IMR-90 (cell line): ENCODE measurements around the gene EML4. TPM values are rescaled to one million over a fixed set of nuclear protein-coding genes. Genes with fewer than 3 reads are reported as not detected.

Experiments
- ATAC-seq: fragments of 200-7000 bp; cut with Tn5 transposase; 2 replicates; pipeline ENCODE4 v1.9.1; 2020; ENCODE audit warnings: low read depth, mild to moderate bottlenecking, moderate library complexity
- BruUV-seq: library from RNA; stranded (reverse); fragments of 400-500 nt; replicated peaks from 2 replicates; lab custom pipeline; 2021; lab: Mats Ljungman, UMichigan
- CTCF ChIA-PET: fragments of 300-600 bp; formaldehyde crosslinking; extraction: SDS; loops from one replicate; lab custom pipeline; 2021; ENCODE audit warnings: antibody characterized with exemption; lab: Yijun Ruan, JAX
- POLR2A ChIA-PET: fragments of 300-600 bp; sonication (Branson Sonifier 250); formaldehyde crosslinking; loops from one replicate; lab custom pipeline; 2022; ENCODE audit warnings: antibody characterized with exemption; ENCODE audit not compliant: unreplicated experiment; lab: Charles Lee
- DNase-seq: peaks from one replicate; pipeline ENCODE4 v3.0.0; 2013
- H2AFZ ChIP-seq: replicated peaks from 2 replicates; pipeline ENCODE3; 2013; ENCODE audit warnings: low read length, mild to moderate bottlenecking; ENCODE audit not compliant: poor library complexity
- H2AK5ac ChIP-seq: 2 replicates; pipeline ENCODE4 v1.6.1; 2013; ENCODE audit warnings: low read depth, low read length, inconsistent platforms
- H2AK9ac ChIP-seq: replicated peaks from 2 replicates; pipeline ENCODE3; 2013; ENCODE audit warnings: mild to moderate bottlenecking, low read depth, low read length, moderate library complexity; ENCODE audit not compliant: poor library complexity
- H2BK120ac ChIP-seq: 2 replicates; pipeline ENCODE4 v1.6.1; 2013; ENCODE audit warnings: low read depth, low read length, inconsistent platforms
- H2BK15ac ChIP-seq: 3 replicates; pipeline ENCODE4 v1.6.1; 2013; ENCODE audit warnings: low read depth, low read length, inconsistent platforms
- H2BK20ac ChIP-seq: 2 replicates; pipeline ENCODE4 v1.6.1; 2013; ENCODE audit warnings: low read depth, mild to moderate bottlenecking, inconsistent platforms, low read length, moderate library complexity
- H2BK5ac ChIP-seq: 2 replicates; pipeline ENCODE4 v1.6.1; 2013; ENCODE audit warnings: mild to moderate bottlenecking, low read depth, low read length, inconsistent platforms; ENCODE audit not compliant: poor library complexity, severe bottlenecking
- H3K14ac ChIP-seq: replicated peaks from 2 replicates; pipeline ENCODE4 v1.6.1; 2013; ENCODE audit warnings: low read depth, low read length, inconsistent platforms
- H3K18ac ChIP-seq: 2 replicates; pipeline ENCODE4 v1.6.1; 2013; ENCODE audit warnings: low read depth, low read length, control low read depth
- H3K23ac ChIP-seq: 2 replicates; pipeline ENCODE4 v1.6.1; 2013; ENCODE audit warnings: low read depth, low read length, inconsistent platforms
- H3K27ac ChIP-seq: 2 replicates; pipeline ENCODE4 v1.5.1; 2013; ENCODE audit warnings: mild to moderate bottlenecking, control low read depth, low read length; ENCODE audit not compliant: insufficient read depth
- H3K27me3 ChIP-seq: 2 replicates; pipeline ENCODE4 v1.6.1; 2013; ENCODE audit warnings: low read length; ENCODE audit not compliant: control insufficient read depth, insufficient read depth
- H3K36me3 ChIP-seq: 2 replicates; pipeline ENCODE4 v1.6.1; 2013; ENCODE audit warnings: low read length, mixed read lengths; ENCODE audit not compliant: control insufficient read depth, insufficient read depth
- H3K4ac ChIP-seq: 2 replicates; pipeline ENCODE4 v1.6.1; 2013; ENCODE audit warnings: low read depth, low read length, inconsistent platforms
- H3K4me1 ChIP-seq: 2 replicates; pipeline ENCODE4 v1.6.1; 2013; ENCODE audit warnings: low read length, mixed read lengths; ENCODE audit not compliant: control insufficient read depth, insufficient read depth
- H3K4me2 ChIP-seq: 2 replicates; pipeline ENCODE4 v1.6.1; 2013; ENCODE audit warnings: low read depth, mild to moderate bottlenecking, control low read depth, low read length, moderate library complexity
- H3K4me3 ChIP-seq: 2 replicates; pipeline ENCODE4 v1.5.1; 2013; ENCODE audit warnings: low read depth, mild to moderate bottlenecking, control low read depth, low read length, moderate library complexity; ENCODE audit not compliant: insufficient read depth
- H3K56ac ChIP-seq: 2 replicates; pipeline ENCODE4 v1.6.1; 2013; ENCODE audit warnings: low read length, inconsistent platforms; ENCODE audit not compliant: insufficient read depth; ENCODE audit errors: extremely low read depth
- H3K79me1 ChIP-seq, 2 experiments: 2 replicates each; pipeline ENCODE4 v1.6.1; 2013; ENCODE audit warnings: low read length in 2 of 2, inconsistent platforms in 1 of 2, low read depth in 1 of 2
- H3K9ac ChIP-seq: 2 replicates; pipeline ENCODE4 v1.6.1; 2013; ENCODE audit warnings: low read depth, low read length, control low read depth
- H3K9me1 ChIP-seq: 2 replicates; pipeline ENCODE4 v1.6.1; 2013; ENCODE audit warnings: low read length, inconsistent platforms; ENCODE audit not compliant: insufficient read depth
- H3K9me3 ChIP-seq: 2 replicates; pipeline ENCODE4 v1.6.1; 2013; ENCODE audit warnings: low read length; ENCODE audit not compliant: control insufficient read depth, insufficient read depth
- H4K20me1 ChIP-seq: 2 replicates; pipeline ENCODE4 v1.6.1; 2013; ENCODE audit warnings: low read length, inconsistent platforms; ENCODE audit not compliant: insufficient read depth
- H4K5ac ChIP-seq: 2 replicates; pipeline ENCODE4 v1.6.1; 2013; ENCODE audit warnings: mild to moderate bottlenecking, low read depth, low read length, control low read depth
- H4K8ac ChIP-seq, 2 experiments: 2 replicates each; pipeline ENCODE4 v1.6.1; 2013; ENCODE audit warnings: low read depth in 2 of 2, low read length in 2 of 2, control low read depth in 1 of 2, inconsistent platforms in 1 of 2
- H4K91ac ChIP-seq: 2 replicates; pipeline ENCODE4 v1.6.1; 2013; ENCODE audit warnings: low read depth, low read length, inconsistent platforms; ENCODE audit not compliant: insufficient read depth
- BHLHE40 ChIP-seq: fragments of 150-350 bp; IDR thresholded peaks from 2 replicates; pipeline ENCODE4 v1.6.1; 2016; ENCODE audit warnings: mild to moderate bottlenecking, low read depth, low read length
- CEBPB ChIP-seq: IDR thresholded peaks from 2 replicates; pipeline ENCODE4 v1.6.1; 2012; ENCODE audit warnings: low read depth, low read length, improper control_type of control experiment
- CHD1 ChIP-seq: IDR thresholded peaks from 2 replicates; pipeline ENCODE4 v1.6.1; 2012; ENCODE audit warnings: low read depth, low read length, improper control_type of control experiment
- CTCF ChIP-seq: conservative IDR thresholded peaks from 2 replicates; pipeline ENCODE4 v1.5.1; 2012; ENCODE audit warnings: mild to moderate bottlenecking, low read depth, low read length, improper control_type of control experiment
- FOS ChIP-seq: fragments of 150-350 bp; IDR thresholded peaks from 2 replicates; pipeline ENCODE4 v1.6.1; 2016; ENCODE audit warnings: low read depth, low read length
- MAFK ChIP-seq: IDR thresholded peaks from 2 replicates; pipeline ENCODE4 v1.6.1; 2012; ENCODE audit warnings: low read depth, low read length, improper control_type of control experiment
- MAZ ChIP-seq: IDR thresholded peaks from 2 replicates; pipeline ENCODE4 v1.6.1; 2012; ENCODE audit warnings: low read depth, mild to moderate bottlenecking, low read length, improper control_type of control experiment, moderate library complexity, borderline replicate concordance
- MXI1 ChIP-seq: IDR thresholded peaks from 2 replicates; pipeline ENCODE4 v1.6.1; 2012; ENCODE audit warnings: low read depth, mild to moderate bottlenecking, low read length, moderate library complexity, borderline replicate concordance
- POLR2A ChIP-seq: IDR thresholded peaks from 2 replicates; pipeline ENCODE4 v1.6.1; 2012; ENCODE audit warnings: mild to moderate bottlenecking, low read depth, low read length
- RAD21 ChIP-seq: IDR thresholded peaks from 2 replicates; pipeline ENCODE4 v1.6.1; 2012; ENCODE audit warnings: low read length, improper control_type of control experiment
- RCOR1 ChIP-seq: IDR thresholded peaks from 2 replicates; pipeline ENCODE4 v1.6.1; 2012; ENCODE audit warnings: mild to moderate bottlenecking, low read length, improper control_type of control experiment; ENCODE audit not compliant: insufficient replicate concordance
- USF2 ChIP-seq: fragments of 150-350 bp; IDR thresholded peaks from 2 replicates; pipeline ENCODE4 v1.6.1; 2017; ENCODE audit warnings: mild to moderate bottlenecking, antibody characterized with exemption, low read length, low read depth
- WGBS, 2 experiments: methylation state at CpG; one replicate each; pipeline versions ENCODE4 v1.1.5 to v1.1.7; 2013; ENCODE audit warnings: missing lambda C conversion rate in 2 of 2; ENCODE audit not compliant: insufficient read length in 1 of 2; ENCODE audit errors: extremely low coverage in 2 of 2; 5-methylcytosine and 5-hydroxymethylcytosine counted together
- dilution Hi-C: fragments of 300-500 bp; cut with HindIII; formaldehyde crosslinking; loops from one replicate; pipeline ENCODE4 v1.14.3; 2018; ENCODE audit warnings: low sequenced_read_pairs; ENCODE audit not compliant: unreplicated experiment
- in situ Hi-C: fragments of 300-500 bp; cut with MboI; formaldehyde crosslinking; loops from 3 replicates; pipeline ENCODE4 v1.14.3; 2019; ENCODE audit warnings: low sequenced_read_pairs, inconsistent platforms, mixed read lengths
- intact Hi-C: fragments of 100-400 bp; cut with micrococcal nuclease; formaldehyde crosslinking; loops from 2 replicates; pipeline ENCODE4 v1.10.0; 2022
- polyA plus RNA-seq, 3 experiments: library from polyadenylated mRNA; depleted of rRNA; stranded (reverse); fragments of >200 nt; gene quantifications; 2 replicates each; pipeline ENCODE4 v1.2.3, GENCODE V29; 2012; ENCODE audit warnings: low replicate concordance in 1 of 3
- total RNA-seq: library from RNA; depleted of rRNA; stranded (reverse); fragments of >200 nt; gene quantifications from 2 replicates; pipeline ENCODE4 v1.2.3, GENCODE V29; 2012
- TF ChIP-seq, protein P1 (sequence below): fragments of 150-350 bp; IDR thresholded peaks from 2 replicates; pipeline ENCODE4 v1.6.1; 2016; ENCODE audit warnings: low read depth, mild to moderate bottlenecking, low read length, moderate library complexity, borderline replicate concordance

Gene EML4
- total and polyA plus RNA-seq, 2 of the 4 experiments (the other 2 are of a cell fraction) = 29.7 to 73.7 TPM

- H3K79me1 ChIP-seq = peaks cover 21 to 74% of the 10 kb centered on the region in 2 experiments
- no peak overlapping the region for H3K23ac ChIP-seq
- H3K9me3 ChIP-seq = no peaks in the 10 kb centered on the region
- peaks cover 14% of the 10 kb centered on the region for H3K9me1 ChIP-seq
- H3K27ac ChIP-seq = no peak overlapping the region
- DNase-seq (no peak), ATAC-seq (no peak)
- no peak overlapping the region for H3K4ac ChIP-seq
- H3K4me2 ChIP-seq = no peak overlapping the region
- H2BK20ac ChIP-seq = no peak overlapping the region
- H3K18ac ChIP-seq = no peak overlapping the region
- H3K36me3 ChIP-seq = no peaks in the 10 kb centered on the region
- peaks cover 7% of the 10 kb centered on the region; the same call in 1 of the 2 replicates for H4K20me1 ChIP-seq
- H2BK5ac ChIP-seq = no peak overlapping the region
- CTCF ChIA-PET = no interaction called here
- in situ Hi-C loops (no loop called here), dilution Hi-C loops (no loop called here), intact Hi-C loops (no loop called here)
- H3K14ac ChIP-seq = no peak overlapping the region
- no peak overlapping the region for H2BK15ac ChIP-seq
- POLR2A ChIA-PET = no interaction called here
- no TSS peak for BruUV-seq
- H4K91ac ChIP-seq = no peak overlapping the region
- H3K56ac ChIP-seq = no peak overlapping the region
- no peaks in the 10 kb centered on the region for H3K27me3 ChIP-seq
- H2AK9ac ChIP-seq = no peak overlapping the region
- no CpG with 5 or more reads among the region's 5 CpGs for WGBS, 2 experiments
- peaks cover 18% of the 10 kb centered on the region for H3K4me1 ChIP-seq
- H3K9ac ChIP-seq = no peak overlapping the region
- H3K4me3 ChIP-seq = no peak overlapping the region
- no peak overlapping the region for H4K5ac ChIP-seq
- no peak overlapping the region for H4K8ac ChIP-seq
- no peak overlapping the region for H2AK5ac ChIP-seq
- H2BK120ac ChIP-seq = no peak overlapping the region
- TF ChIP-seq BHLHE40 (no peak), RAD21 (no peak), CEBPB (no peak), USF2 (no peak), MAZ (no peak), CTCF (no peak), FOS (no peak), MXI1 (no peak), POLR2A (no peak), CHD1 (no peak), MAFK (no peak), RCOR1 (no peak)
- TF ChIP-seq, protein P1, sequence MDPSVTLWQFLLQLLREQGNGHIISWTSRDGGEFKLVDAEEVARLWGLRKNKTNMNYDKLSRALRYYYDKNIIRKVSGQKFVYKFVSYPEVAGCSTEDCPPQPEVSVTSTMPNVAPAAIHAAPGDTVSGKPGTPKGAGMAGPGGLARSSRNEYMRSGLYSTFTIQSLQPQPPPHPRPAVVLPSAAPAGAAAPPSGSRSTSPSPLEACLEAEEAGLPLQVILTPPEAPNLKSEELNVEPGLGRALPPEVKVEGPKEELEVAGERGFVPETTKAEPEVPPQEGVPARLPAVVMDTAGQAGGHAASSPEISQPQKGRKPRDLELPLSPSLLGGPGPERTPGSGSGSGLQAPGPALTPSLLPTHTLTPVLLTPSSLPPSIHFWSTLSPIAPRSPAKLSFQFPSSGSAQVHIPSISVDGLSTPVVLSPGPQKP = no peak
- no peak overlapping the region for H2AFZ ChIP-seq
Measured at GRCh38 chr2:42192010-42192373, 22.8 kb downstream of the EML4 start.
